GM19438 (cell line): ENCODE measurements around the gene R3HDM2.

ENCODE experiments used
- ATAC-seq: cut with Tn5 transposase; IDR thresholded peaks from one replicate; pipeline ENCODE4 v1.9.1; 2021; ENCODE audit warnings: low read depth; ENCODE audit not compliant: unreplicated experiment

R3HDM2 gene

GRCh38 chr12:57430931-57431566, at the start of gene R3HDM2:
Gene R3HDM2 (minus strand): TSS chr12:57431043. CDS start chr12:57310428, 120,615 bp downstream.
- ATAC-seq: peak; percentile 90

GRCh38 chr12:57479376-57480115, 48.7 kb upstream of the R3HDM2 start, which contains the start of gene ARHGAP9:
Gene ARHGAP9 (minus strand): TSS chr12:57479866. CDS start chr12:57479406, 460 bp downstream.
- ATAC-seq: peak; percentile 43

DNA sequence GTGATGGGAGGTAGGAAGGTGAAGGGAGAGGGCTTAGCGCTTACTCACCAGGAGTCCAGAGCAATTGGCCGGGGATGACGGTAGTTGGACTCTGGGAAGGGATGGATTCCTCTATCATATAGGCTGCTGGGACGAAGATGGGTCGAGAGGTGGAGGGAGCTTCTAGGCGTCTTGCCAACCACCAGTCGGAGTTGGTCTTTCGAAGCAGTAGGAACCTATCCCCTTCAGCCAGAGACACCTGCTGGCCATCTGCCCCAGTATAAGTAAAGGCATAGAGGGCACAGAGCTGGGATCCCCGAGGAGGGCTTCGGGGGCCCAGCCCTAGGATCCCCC, 48.2 kb upstream of the R3HDM2 start:
- no peak for ATAC-seq

DNA sequence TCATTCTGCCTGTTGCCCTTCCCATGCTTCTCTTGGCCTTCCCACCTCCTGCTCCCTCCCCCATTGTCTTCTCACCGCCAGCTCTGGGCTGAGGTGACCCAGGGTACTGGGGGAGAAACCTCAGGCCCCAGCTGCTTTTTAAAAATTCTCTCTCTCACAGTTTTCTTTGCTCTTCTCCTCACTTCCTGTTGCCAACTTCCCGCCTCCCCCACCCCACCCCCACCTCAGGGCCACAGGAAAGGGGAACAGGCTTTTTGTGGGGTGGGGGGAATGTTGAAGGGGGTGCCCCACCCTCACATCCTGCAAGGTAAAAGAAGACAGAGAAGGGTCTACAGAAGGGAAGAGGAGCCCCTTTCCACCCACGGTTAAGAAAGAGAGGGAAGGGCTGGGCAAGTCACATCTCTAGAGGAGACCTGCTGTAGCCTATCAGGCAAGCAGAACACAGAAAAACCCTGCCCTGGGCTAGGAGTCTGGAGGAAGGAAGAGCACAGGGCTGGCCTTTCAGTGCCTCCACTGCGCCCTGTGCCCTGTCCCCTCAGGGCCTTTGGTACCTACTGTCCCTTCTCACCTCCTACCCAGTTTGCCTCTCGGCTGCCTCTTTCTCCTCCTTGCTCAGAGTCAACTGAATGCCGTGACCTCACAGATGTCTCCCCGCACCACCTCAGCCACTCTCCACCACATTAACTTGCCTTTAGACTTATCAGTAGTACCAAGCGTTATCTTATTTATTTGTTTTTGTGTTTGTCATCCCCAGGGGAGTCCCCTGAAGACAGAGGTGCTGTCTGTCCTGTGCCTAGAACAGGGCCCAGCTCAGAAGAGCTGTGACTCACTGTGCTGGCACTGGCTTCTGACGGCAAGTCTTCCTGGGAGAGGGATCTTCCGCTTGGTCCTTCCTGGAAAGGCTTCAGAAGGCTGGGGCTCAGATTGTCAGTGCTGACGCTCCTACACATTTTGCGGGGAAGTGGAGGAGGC, 47.2 kb upstream of the R3HDM2 start:
- no peak for ATAC-seq

DNA sequence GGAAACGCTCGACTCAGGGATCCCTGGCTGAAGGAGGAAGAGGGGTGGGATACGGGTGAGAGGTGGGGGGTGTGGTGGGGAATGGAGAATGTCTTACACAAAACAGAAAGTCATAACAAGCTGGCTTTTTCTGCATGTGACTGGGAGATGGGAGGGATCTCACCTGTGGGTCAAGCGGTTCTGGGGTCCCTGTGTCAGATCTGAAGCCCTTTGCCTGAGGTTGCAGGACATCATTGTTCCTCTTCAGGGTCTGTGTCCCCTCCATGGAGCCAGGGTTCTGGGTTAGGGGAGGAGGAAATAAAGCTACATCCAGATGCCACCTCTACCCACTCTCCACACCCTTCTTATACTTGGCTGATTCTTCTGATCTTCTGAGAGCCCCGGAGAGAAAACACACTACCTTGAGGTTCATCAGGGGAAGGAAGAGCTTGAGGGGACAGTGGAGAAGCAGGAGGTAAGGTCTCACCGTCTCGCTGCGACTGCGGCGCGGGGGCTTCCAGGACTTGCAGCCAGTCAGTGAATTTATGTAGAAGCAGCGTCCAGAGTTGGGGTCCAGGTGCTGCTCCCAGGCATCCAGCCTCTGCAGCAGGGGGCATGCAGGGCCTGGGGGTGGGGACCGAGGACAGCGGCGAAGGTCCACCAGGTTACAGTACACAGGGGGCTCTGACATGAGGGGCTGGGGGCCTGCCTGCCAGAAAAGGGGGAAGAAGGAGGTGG, 46.3 kb upstream of the R3HDM2 start:
- ATAC-seq: no peak

DNA sequence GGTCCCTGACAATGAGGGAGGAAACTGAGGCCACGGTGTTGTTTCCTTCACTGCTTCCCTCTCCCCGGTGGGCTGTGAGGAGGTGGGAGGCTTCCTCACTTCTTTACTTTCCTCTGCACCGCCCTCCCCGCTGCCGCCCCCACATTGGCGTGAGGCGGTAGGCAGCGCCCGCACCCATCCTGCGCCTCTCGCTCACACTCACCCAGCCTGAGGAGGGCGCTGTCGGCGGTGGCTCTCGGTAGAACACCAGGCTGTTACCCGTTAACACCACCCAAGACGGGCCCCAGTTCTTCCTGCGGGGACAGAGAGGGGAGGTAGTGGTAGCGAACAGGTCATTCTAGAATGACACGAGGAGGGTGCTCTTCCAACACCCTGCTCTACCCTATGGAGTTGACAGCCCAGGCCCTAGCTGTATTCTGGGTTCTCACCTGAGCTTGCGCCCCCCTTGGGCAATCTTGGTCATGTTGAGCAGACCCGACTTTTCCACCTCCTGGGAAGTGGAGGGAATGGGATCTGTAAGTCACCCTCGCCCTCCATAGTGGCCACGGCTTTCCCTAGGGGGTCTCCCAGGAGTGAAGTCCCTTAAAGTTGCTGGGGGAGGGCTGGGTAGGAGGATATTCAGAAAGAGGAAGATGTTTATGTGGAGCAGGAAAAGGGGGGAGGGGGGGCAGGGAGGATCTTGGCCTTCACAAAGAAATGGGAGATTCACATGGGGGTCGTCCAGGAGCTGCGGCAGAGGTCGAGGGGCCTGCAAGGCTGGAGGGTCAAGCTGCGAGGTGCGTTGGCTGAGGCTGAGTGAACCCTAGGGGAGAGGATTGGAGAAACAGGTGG, 45.5 kb upstream of the R3HDM2 start:
- no peak for ATAC-seq

DNA sequence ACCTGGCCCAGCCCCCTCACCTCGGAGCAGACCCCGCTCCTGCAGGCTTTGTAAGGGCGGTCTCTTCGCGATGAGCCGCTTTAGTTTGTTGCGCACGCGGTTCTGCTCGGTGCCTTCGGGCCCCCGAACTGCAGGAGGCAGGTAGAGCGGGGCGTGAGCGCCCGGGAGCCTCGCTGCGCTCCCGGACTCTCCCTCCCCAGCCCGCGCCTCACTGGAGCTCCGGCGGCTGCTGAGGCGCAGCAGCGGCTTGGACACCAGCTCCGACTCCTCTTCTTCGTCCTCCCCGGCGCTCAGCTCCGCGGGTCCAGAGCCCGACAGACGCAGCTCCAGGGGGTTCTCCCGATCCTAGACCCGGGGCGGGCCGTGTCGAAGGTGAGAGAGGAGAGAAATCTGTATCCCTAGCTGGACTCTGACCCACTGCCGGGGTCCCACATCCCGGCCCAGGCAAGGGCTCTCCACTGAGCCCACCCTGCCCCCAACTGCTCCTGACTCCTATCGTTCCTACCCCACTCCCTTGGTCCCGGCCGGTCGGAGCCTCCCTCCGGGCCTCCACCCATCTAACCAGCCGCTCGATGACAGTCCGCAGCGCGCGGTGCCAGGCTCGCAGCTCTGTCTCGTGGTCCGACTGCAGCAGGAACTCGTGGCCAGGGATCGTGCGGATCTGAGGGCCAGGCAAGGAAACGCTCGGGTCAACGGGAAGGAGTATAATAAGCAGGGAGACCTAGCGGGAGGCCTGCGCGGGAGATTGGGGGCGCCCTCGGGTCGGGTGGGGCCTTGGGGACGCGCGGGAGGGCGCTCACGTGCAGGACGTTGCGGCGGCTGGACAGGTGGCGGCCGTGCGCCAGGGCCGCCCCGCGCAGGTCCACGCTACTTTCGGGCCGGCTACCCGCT, 44.7 kb upstream of the R3HDM2 start:
- ATAC-seq: no peak

DNA sequence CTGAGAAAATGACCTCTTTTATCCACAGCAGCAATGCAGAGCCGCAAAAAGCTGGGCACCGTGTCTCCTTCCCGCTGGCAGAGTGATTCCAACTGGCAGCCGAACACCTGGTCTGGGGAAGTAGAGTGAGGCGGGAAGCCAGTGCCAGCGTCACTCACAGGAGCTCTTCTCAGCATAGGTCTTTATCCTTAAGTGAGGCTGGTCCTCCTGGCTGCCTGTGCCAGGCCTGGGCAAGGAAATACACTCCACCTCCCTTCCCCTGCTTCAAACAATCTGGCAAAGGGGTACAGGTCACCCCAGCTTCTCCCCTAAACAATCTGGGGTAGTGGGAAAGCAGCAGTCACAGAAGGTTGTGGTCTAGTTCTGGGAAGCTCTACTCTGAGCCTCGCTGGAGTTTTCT, 44.0 kb upstream of the R3HDM2 start:
- ATAC-seq: no peak

DNA sequence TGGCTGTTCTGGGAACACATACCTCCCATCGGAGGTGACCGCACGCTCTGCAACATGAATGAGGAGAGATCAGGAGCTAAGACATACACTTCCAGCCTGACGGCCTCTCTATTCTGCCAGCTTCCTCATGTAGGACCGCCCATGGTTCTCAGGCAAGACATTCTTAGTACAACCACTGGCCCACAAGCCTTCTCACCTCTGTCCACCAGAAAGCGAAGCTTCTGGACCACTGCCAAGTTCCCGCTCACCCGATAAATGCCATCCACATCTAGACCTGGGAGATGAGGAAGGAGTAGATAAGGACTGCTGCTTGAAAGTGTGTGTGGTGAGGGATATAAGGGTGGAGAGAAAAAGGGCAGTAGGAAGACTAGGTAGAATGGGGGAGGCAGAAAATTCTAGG, 43.6 kb upstream of the R3HDM2 start:
- no peak for ATAC-seq

GRCh38 chr12:57473886-57474285, 43.0 kb upstream of the R3HDM2 start:
- ATAC-seq: no peak

DNA sequence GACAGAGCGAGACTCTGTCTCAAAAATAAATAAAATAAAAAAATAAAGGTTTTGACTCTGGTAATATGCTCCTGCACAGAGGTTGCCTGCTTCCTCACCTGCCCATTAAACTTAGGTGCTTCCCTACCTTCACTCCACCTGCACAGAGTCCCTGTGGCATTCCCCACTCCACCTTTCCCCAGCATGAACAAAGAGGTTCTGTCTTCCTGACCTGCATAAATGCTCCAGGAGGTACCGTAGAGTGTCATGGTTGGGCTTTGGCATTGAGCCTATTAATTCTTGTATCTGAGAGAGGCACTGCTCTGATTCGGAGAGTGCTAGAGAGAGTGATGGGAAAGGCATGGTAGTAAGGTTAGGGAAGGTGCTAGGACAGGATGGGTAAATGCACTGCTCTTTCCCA, 42.5 kb upstream of the R3HDM2 start:
- no peak for ATAC-seq

GRCh38 chr12:57472391-57472790, 41.5 kb upstream of the R3HDM2 start:
- no peak for ATAC-seq

DNA sequence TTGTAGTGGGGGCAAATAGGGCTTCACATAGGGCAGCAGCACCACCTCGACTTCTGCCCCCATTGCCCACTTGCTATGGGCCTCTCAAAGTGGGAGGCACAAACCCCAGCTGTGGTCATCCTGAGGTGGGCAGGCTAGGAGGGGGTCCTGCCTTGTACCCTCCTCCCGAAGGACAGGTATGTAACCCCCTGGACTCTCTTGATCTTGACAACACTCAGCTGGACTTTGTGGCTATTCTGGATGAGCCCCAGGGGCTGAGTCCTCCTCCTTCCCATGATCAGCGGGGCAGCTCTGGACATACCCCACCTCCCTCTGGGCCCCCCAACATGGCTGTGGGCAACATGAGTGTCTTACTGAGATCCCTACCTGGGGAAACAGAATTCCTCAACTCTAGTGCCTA, 40.8 kb upstream of the R3HDM2 start:
- ATAC-seq: no peak

DNA sequence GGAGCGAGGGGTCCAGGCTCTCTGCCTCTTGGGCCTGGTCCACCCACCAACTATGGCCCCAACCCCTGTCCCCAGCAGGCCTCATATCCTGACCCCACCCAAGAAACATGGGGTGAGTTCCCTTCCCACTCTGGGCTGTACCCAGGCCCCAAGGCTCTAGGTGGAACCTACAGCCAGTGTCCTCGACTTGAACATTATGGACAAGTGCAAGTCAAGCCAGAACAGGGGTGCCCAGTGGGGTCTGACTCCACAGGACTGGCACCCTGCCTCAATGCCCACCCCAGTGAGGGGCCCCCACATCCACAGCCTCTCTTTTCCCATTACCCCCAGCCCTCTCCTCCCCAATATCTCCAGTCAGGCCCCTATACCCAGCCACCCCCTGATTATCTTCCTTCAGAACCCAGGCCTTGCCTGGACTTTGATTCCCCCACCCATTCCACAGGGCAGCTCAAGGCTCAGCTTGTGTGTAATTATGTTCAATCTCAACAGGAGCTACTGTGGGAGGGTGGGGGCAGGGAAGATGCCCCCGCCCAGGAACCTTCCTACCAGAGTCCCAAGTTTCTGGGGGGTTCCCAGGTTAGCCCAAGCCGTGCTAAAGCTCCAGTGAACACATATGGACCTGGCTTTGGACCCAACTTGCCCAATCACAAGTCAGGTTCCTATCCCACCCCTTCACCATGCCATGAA, 40.3 kb upstream of the R3HDM2 start:
- no peak for ATAC-seq

DNA sequence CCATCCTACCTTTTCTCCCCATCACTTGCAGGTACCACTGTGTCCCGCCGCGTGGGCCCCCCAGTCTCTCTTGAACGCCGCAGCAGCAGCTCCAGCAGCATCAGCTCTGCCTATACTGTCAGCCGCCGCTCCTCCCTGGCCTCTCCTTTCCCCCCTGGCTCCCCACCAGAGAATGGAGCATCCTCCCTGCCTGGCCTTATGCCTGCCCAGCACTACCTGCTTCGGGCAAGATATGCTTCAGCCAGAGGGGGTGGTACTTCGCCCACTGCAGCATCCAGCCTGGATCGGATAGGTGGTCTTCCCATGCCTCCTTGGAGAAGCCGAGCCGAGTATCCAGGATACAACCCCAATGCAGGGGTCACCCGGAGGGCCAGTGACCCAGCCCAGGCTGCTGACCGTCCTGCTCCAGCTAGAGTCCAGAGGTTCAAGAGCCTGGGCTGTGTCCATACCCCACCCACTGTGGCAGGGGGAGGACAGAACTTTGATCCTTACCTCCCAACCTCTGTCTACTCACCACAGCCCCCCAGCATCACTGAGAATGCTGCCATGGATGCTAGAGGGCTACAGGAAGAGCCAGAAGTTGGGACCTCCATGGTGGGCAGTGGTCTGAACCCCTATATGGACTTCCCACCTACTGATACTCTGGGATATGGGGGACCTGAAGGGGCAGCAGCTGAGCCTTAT, 39.6 kb upstream of the R3HDM2 start:
- ATAC-seq: no peak

- no peak for ATAC-seq
Measured at GRCh38 chr12:57469296-57470164, 38.7 kb upstream of the R3HDM2 start.

DNA sequence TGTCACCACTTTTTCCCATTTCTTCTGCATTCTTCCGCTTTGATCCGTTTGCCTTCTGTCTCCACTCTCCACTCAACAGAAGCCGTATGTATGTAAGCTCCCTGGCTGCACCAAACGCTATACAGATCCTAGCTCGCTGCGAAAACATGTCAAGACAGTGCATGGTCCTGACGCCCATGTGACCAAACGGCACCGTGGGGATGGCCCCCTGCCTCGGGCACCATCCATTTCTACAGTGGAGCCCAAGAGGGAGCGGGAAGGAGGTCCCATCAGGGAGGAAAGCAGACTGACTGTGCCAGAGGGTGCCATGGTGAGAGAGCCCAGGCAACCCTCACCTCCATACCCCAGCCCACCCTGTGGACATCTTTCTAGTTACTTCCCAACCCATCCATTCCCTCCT, 37.1 kb upstream of the R3HDM2 start:
- ATAC-seq: no peak
